Stomach (tissue), 9 donors: ENCODE results near the gene ATP6V0A4. TPM values are rescaled to one million over a fixed set of nuclear protein-coding genes. Genes with fewer than 3 reads are reported as not detected.

Experiments
- DNase-seq, 2 donors: peaks; one replicate each; pipeline versions ENCODE4 v3.0.0 to v3.0.0-alpha.2; 2013 to 2019
- H3K27ac ChIP-seq, 5 donors: fragments of 200-600 bp in 4 of 5; sonication (generic) in 4 of 5; one replicate each; pipeline ENCODE4 v1.5.1; 2013 to 2019; ENCODE audit warnings: mild to moderate bottlenecking in 1 of 5, moderate library complexity in 1 of 5
- H3K27me3 ChIP-seq, 3 donors: fragments of 200-600 bp; sonication (generic); one replicate each; pipeline ENCODE4 v1.5.1; 2017 to 2019; ENCODE audit warnings: mixed run types in 1 of 3
- H3K36me3 ChIP-seq, 4 donors: fragments of 200-600 bp; sonication (generic); 1 replicate in 3 of 4; 2 replicates in 1 of 4; pipeline ENCODE4 v1.5.1; 2016 to 2019
- H3K4me1 ChIP-seq, 4 donors: fragments of 200-600 bp; sonication (generic); one replicate each; pipeline ENCODE4 v1.5.1; 2016 to 2019
- H3K4me3 ChIP-seq, 4 donors: fragments of 200-600 bp; sonication (generic) in 3 of 4; one replicate each; pipeline ENCODE4 v1.5.1; 2016 to 2019; ENCODE audit warnings: mild to moderate bottlenecking in 1 of 4
- H3K9me3 ChIP-seq, 4 donors: fragments of 200-600 bp; sonication (generic); one replicate each; pipeline ENCODE4 v1.5.1; 2016 to 2019
- EP300 ChIP-seq: sonication (generic); formaldehyde crosslinking; IDR thresholded peaks from one replicate; pipeline ENCODE4 v1.6.1; 2017; ENCODE audit warnings: antibody characterized with exemption
- POLR2A ChIP-seq, 4 donors: fragments of 450-650 bp; IDR thresholded peaks; one replicate each; pipeline ENCODE4 v1.6.1; 2016; ENCODE audit warnings: antibody characterized with exemption in 4 of 4, control low read depth in 2 of 4, mild to moderate bottlenecking in 1 of 4, moderate library complexity in 1 of 4
- POLR2AphosphoS5 ChIP-seq, 3 donors: sonication (generic); formaldehyde crosslinking; IDR thresholded peaks; one replicate each; pipeline ENCODE4 v1.6.1; 2016; ENCODE audit warnings: antibody characterized with exemption in 3 of 3
- WGBS, 5 donors: extraction: QIAGEN DNeasy Blood & Tissue Kit in 3 of 5; methylation state at CpG; one replicate each; pipeline versions ENCODE4 v1.1.5 to v1.1.7; 2013 to 2018; 5-methylcytosine and 5-hydroxymethylcytosine counted together
- intact Hi-C: fragments of 100-400 bp; cut with DNase I; formaldehyde crosslinking; loops from one replicate; pipeline ENCODE4 v1.15.1; 2023; ENCODE audit warnings: low total_unique reads
- polyA plus RNA-seq, 3 donors: library from polyadenylated mRNA; stranded (reverse); fragments of 200-250 nt; gene quantifications; one replicate each; pipeline ENCODE4 v1.2.3, GENCODE V29; 2013
- total RNA-seq, 5 donors: library from RNA; depleted of rRNA; stranded (reverse); fragments of >200 nt; gene quantifications; one replicate each; pipeline versions ENCODE4 v1.1.0 to v1.2.3, GENCODE V29; 2014 to 2016
- TF ChIP-seq, protein P1 (sequence below), 7 experiments: fragments of 450-650 bp in 4 of 7; fragments of 200-600 bp in 3 of 7; sonication (generic) in 3 of 7; IDR thresholded peaks; one replicate each; pipeline ENCODE4 v1.5.1; 2016 to 2019; ENCODE audit warnings: antibody characterized with exemption in 7 of 7, control low read depth in 2 of 7, mild to moderate bottlenecking in 1 of 7
- donor health status: healthy with polysubstance abuse.
- donor health status: Bipolar disorder and iron deficiency.
- donor health status: healthy.

Gene ATP6V0A4
- total and polyA plus RNA-seq, 8 donors = 1.0 TPM; not detected in 7

DNA sequence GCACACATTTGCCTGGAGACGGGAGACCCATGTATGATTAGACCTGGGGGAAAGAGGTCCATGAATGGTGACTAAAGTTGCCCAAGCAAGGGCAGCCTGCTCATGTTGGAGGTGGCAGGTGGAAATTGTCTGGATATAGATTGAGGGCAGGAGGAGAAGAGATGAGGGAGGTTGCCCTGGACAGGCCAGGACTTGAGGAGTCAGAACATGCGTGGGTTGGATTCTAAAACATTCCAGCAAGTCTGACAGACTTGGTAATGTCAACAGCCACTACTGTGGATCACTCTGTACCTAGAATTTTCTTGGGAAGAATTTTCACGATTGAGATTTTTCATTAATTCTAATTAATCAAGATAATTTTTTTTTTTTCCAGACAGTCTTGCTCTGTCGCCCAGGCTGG lies 77.7 kb downstream of the ATP6V0A4 start:
- H3K4me3 ChIP-seq = no peak overlapping the region
- intact Hi-C loops = no loop called here
- H3K27ac ChIP-seq = no peak overlapping the region
- no peak for DNase-seq
- 70 to 96% (median 82%) methylated on average over 4 of the region's 4 CpGs for WGBS, 5 donors
- no peaks in the 10 kb centered on the region for H3K36me3 ChIP-seq
- TF ChIP-seq EP300 = no peak
- TF ChIP-seq, protein P1, sequence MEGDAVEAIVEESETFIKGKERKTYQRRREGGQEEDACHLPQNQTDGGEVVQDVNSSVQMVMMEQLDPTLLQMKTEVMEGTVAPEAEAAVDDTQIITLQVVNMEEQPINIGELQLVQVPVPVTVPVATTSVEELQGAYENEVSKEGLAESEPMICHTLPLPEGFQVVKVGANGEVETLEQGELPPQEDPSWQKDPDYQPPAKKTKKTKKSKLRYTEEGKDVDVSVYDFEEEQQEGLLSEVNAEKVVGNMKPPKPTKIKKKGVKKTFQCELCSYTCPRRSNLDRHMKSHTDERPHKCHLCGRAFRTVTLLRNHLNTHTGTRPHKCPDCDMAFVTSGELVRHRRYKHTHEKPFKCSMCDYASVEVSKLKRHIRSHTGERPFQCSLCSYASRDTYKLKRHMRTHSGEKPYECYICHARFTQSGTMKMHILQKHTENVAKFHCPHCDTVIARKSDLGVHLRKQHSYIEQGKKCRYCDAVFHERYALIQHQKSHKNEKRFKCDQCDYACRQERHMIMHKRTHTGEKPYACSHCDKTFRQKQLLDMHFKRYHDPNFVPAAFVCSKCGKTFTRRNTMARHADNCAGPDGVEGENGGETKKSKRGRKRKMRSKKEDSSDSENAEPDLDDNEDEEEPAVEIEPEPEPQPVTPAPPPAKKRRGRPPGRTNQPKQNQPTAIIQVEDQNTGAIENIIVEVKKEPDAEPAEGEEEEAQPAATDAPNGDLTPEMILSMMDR (IDR thresholded peaks at IDR 0.05) = no peak
- no peaks in the 10 kb centered on the region for H3K9me3 ChIP-seq
- H3K27me3 ChIP-seq = no peaks in the 10 kb centered on the region
- H3K4me1 ChIP-seq = no peaks in the 10 kb centered on the region

- WGBS, 5 donors = 85 to 95% (median 94%) methylated on average over 7 of the region's 7 CpGs
- Histone ChIP-seq H3K27me3 (no peaks in the 10 kb centered on the region), H3K36me3 (no peaks in the 10 kb centered on the region), H3K4me3 (no peak overlapping the region), H3K9me3 (no peaks in the 10 kb centered on the region), H3K4me1 (no peaks in the 10 kb centered on the region), H3K27ac (no peak overlapping the region)
- no peak for DNase-seq
- TF ChIP-seq POLR2AphosphoS5 (IDR thresholded peaks at IDR 0.05) (no peak), POLR2A (IDR thresholded peaks at IDR 0.05) (no peak), EP300 (no peak)
- TF ChIP-seq, protein P1 (IDR thresholded peaks at IDR 0.05) = no peak
- intact Hi-C loops = no loop called here
Observed at GRCh38 chr7:138716889-138717288, 81.1 kb downstream of the ATP6V0A4 start.

GRCh38 chr7:138713191-138713590 lies 84.8 kb downstream of the ATP6V0A4 start:
- 80 to 89% (median 85%) methylated on average over 7 of the region's 7 CpGs for WGBS, 5 donors
- intact Hi-C loops = no loop called here

GRCh38 chr7:138712652-138713051 lies 85.3 kb downstream of the ATP6V0A4 start:
- TF ChIP-seq POLR2AphosphoS5 (IDR thresholded peaks at IDR 0.05) (no peak), EP300 (no peak), POLR2A (IDR thresholded peaks at IDR 0.05) (no peak)
- TF ChIP-seq, protein P1 (IDR thresholded peaks at IDR 0.05) = no peak
- DNase-seq = no peak
- no peak overlapping the region for H3K4me3 ChIP-seq
- H3K27me3 ChIP-seq = no peaks in the 10 kb centered on the region
- 90 to 95% (median 93%) methylated on average over 9 of the region's 9 CpGs for WGBS, 5 donors
- no peak overlapping the region for H3K27ac ChIP-seq
- H3K36me3 ChIP-seq = no peaks in the 10 kb centered on the region
- H3K4me1 ChIP-seq = no peaks in the 10 kb centered on the region
- no peaks in the 10 kb centered on the region for H3K9me3 ChIP-seq
- intact Hi-C loops = no loop called here

More at GRCh38 chr7:138713191-138713590, 84.8 kb downstream of the ATP6V0A4 start:
- DNase-seq = no peak
- Histone ChIP-seq H3K27me3 (no peaks in the 10 kb centered on the region), H3K36me3 (no peaks in the 10 kb centered on the region), H3K4me3 (no peak overlapping the region), H3K9me3 (no peaks in the 10 kb centered on the region), H3K27ac (no peak overlapping the region), H3K4me1 (no peaks in the 10 kb centered on the region)
- TF ChIP-seq POLR2A (IDR thresholded peaks at IDR 0.05) (no peak), POLR2AphosphoS5 (IDR thresholded peaks at IDR 0.05) (no peak), EP300 (no peak)
- TF ChIP-seq, protein P1 (IDR thresholded peaks at IDR 0.05) = no peak
